Lower lobe of right lung (tissue), 2 donors: Measurements from ENCODE around the gene ABCA12. TPM values are rescaled to one million over a fixed set of nuclear protein-coding genes. Genes with fewer than 3 reads are reported as not detected.

Experiments
- ATAC-seq, 2 donors: fragments of 200-7000 bp; cut with Tn5 transposase; one replicate each; pipeline ENCODE4 v1.9.1; 2020 to 2022; ENCODE audit warnings: mild to moderate bottlenecking in 2 of 2, moderate library complexity in 2 of 2
- DNase-seq: peaks from one replicate; pipeline ENCODE4 v3.0.0-alpha.2; 2020
- H3K27ac ChIP-seq: fragments of 200-600 bp; one replicate; pipeline ENCODE4 v1.8.0; 2022
- H3K27me3 ChIP-seq: fragments of 200-600 bp; one replicate; pipeline ENCODE4 v1.8.0; 2022; ENCODE audit warnings: low read depth
- H3K36me3 ChIP-seq: fragments of 200-600 bp; one replicate; pipeline ENCODE4 v1.8.0; 2022; ENCODE audit warnings: mild to moderate bottlenecking
- H3K4me1 ChIP-seq: fragments of 200-600 bp; one replicate; pipeline ENCODE4 v1.8.0; 2022
- H3K4me3 ChIP-seq: fragments of 200-600 bp; one replicate; pipeline ENCODE4 v1.8.0; 2022; ENCODE audit warnings: mild to moderate bottlenecking
- H3K9me3 ChIP-seq: fragments of 200-600 bp; one replicate; pipeline ENCODE4 v1.8.0; 2022
- intact Hi-C: fragments of 100-400 bp; cut with DNase I; formaldehyde crosslinking; loops from one replicate; pipeline ENCODE4 v1.11.0; 2022
- total RNA-seq: library from RNA; stranded (reverse); fragmentation: NEBNext Ultra II Directional; extraction: Animal tissue kit (Norgen Biotek cat#: 25700); gene quantifications from one replicate; pipeline ENCODE4 v1.2.1, GENCODE V29; 2021
- TF ChIP-seq, protein P1 (sequence below): fragments of 200-600 bp; IDR thresholded peaks from one replicate; pipeline ENCODE4 v1.8.0; 2022; ENCODE audit warnings: antibody characterized with exemption, mild to moderate bottlenecking
- donor health status: DM: no; HTN: yes; CAD: no; lungs with severe emphysema.

The ABCA12 gene
- total RNA-seq, 1 donor from 2014 or later: not detected

GRCh38 chr2:214895469-214895868 lies 243.0 kb downstream of the ABCA12 start:
- no peak for DNase-seq
- H3K36me3 ChIP-seq: no peaks in the 10 kb centered on the region
- no peaks in the 10 kb centered on the region for H3K4me1 ChIP-seq
- TF ChIP-seq, protein P1, sequence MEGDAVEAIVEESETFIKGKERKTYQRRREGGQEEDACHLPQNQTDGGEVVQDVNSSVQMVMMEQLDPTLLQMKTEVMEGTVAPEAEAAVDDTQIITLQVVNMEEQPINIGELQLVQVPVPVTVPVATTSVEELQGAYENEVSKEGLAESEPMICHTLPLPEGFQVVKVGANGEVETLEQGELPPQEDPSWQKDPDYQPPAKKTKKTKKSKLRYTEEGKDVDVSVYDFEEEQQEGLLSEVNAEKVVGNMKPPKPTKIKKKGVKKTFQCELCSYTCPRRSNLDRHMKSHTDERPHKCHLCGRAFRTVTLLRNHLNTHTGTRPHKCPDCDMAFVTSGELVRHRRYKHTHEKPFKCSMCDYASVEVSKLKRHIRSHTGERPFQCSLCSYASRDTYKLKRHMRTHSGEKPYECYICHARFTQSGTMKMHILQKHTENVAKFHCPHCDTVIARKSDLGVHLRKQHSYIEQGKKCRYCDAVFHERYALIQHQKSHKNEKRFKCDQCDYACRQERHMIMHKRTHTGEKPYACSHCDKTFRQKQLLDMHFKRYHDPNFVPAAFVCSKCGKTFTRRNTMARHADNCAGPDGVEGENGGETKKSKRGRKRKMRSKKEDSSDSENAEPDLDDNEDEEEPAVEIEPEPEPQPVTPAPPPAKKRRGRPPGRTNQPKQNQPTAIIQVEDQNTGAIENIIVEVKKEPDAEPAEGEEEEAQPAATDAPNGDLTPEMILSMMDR: no peak
- no peaks in the 10 kb centered on the region for H3K9me3 ChIP-seq
- no peak for ATAC-seq
- H3K27ac ChIP-seq: no peak overlapping the region
- intact Hi-C loops: no loop called here
- H3K4me3 ChIP-seq: no peak overlapping the region
- H3K27me3 ChIP-seq: no peaks in the 10 kb centered on the region

DNA sequence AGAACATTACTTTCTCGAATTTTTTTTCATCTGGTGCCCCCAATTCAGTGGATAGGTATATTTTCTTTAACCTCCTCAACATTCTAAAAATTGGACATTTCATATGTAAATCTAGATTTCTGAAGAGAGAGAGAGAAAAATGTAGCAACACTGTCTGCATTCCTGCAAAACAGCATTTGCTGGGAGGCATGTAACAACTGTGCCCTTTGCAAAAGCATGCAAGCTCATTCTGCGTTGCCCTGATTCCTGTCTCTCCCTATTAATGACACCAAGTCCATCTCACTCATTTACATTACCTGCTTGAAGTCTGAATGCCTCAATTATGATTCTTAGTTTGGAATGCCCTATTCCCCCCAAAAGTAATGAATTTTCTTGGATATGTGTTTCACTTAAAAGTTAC lies 249.1 kb downstream of the ABCA12 start:
- Histone ChIP-seq H3K27ac (no peak overlapping the region), H3K9me3 (no peaks in the 10 kb centered on the region), H3K4me1 (no peaks in the 10 kb centered on the region), H3K27me3 (no peaks in the 10 kb centered on the region), H3K36me3 (no peaks in the 10 kb centered on the region), H3K4me3 (no peak overlapping the region)
- TF ChIP-seq, protein P1: no peak
- DNase-seq (no peak), ATAC-seq (no peak)
- intact Hi-C loops: no loop called here

GRCh38 chr2:214881647-214882202 lies 256.7 kb downstream of the ABCA12 start:
- no peak overlapping the region for H3K27ac ChIP-seq
- ATAC-seq (no peak), DNase-seq (no peak)
- no peaks in the 10 kb centered on the region for H3K4me1 ChIP-seq
- peaks cover 6% of the 10 kb centered on the region for H3K9me3 ChIP-seq
- H3K36me3 ChIP-seq: no peaks in the 10 kb centered on the region
- TF ChIP-seq, protein P1: no peak
- no peak overlapping the region for H3K4me3 ChIP-seq
- intact Hi-C loops: no loop called here
- no peaks in the 10 kb centered on the region for H3K27me3 ChIP-seq

Other genes starting within 250 kb of the ABCA12 start
- 65.5 TPM for gene ATIC, start 173.4 kb upstream of the ABCA12 start, total RNA-seq